G401.6 (cell line): ENCODE data around the gene ZNF438.

ENCODE experiments used
- FAIRE-seq: peaks from 2 replicates; lab custom pipeline; 2012; peaks lifted over from hg19 to GRCh38; lab: Jason Lieb, UNC

ZNF438 gene

DNA sequence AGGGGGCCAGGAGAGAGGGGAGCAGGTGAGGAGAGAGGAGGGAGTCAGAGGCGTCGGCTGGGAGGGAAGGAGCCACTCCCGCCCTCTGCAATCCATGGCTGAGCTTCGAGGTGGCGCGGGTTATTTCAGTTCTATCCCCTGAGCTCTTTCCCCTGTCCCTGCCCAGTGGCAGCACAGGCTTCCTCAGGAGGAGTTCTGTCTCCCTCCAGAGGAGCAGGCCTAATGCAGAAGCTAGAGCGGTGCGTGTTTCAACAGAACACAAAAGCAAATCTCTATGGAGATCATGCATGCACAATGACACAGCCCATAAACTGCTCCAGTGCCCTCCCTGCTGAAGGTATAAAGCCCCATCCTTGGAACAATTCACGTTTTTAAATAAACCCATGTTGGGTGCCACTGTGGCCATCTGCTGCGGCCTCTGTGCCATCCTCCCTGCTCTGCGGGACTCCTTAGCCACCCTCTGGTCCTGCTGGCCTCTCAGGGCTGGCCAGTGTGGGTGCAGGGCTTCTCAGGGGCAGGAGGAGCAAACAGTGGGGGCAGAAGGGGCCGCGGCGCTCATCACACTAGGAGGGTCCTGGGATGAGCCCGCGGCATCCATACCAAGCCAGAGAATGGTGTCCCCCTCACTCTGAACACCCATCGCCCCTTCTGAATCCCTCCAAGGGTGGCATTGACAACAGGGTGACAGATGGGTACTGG, 209.5 kb downstream of the ZNF438 start:
- FAIRE-seq = no peak

DNA sequence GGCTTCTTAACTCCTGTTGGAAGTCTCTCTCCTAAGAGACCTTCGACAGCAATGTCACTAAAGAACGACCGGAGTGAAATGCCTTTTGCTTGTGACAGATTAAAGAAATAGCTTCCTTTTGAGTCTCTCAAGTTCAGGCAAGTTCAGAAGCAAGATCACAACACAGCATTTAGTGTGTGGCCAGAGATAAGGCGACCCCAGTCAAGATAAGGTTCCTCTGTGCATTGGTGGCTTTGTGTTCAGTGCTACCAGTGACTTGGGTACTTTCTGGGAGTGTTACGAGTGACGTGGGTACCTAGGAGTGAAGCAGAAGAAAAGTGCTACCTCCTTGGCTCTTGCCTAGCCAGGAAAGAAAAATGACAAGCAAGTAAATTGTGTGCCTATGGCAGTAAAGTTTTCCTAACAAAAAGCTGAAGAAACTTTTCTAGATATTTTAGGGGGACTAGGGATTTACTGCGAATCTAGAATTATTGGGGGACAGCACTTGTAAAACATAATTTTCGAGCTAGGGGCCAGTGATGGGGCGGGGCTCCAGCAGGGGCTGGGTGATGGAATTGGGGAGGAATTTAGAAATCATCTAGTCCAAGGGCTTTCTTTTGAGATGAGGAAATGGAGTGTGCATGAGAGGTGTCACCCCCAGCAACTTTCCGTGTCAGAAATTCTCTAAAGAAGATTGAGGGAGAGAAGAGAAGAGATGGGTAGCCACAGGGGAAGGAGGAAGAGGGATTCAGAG, 210.2 kb downstream of the ZNF438 start:
- FAIRE-seq = no peak

DNA sequence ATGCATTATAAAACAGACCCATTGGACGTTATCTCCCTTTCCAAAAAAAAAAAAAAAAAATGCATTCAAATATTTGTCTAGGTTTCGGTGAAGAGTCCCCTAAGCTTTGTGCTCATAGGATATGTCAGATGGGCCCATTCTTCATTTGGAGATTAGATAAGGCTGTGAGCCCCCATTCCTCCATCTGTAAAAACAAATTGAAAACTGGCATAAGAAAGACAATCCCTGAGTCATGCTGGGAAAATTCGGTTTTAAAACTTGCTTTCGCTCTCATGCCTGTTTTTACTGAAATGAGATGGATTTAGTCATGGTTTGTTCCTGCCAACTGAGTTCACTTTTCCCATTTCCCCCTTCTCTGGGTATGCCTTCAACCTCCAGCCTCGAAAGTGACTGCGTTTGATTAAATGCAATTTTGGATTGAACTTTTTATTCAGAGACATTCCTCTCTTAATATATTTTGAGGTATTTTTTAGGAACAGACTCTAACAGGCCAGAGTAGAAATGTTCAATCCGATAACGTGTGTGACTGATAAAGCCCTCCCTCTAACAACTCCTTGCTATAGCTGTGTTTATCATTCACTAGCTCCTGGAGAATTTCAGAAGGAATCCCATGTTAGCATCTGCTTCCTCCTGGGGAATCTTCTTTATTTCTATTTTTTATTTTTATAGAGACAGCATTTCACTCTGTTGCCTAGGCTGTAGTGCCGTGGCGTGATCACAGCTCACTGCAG, 211.2 kb downstream of the ZNF438 start:
- no peak for FAIRE-seq

DNA sequence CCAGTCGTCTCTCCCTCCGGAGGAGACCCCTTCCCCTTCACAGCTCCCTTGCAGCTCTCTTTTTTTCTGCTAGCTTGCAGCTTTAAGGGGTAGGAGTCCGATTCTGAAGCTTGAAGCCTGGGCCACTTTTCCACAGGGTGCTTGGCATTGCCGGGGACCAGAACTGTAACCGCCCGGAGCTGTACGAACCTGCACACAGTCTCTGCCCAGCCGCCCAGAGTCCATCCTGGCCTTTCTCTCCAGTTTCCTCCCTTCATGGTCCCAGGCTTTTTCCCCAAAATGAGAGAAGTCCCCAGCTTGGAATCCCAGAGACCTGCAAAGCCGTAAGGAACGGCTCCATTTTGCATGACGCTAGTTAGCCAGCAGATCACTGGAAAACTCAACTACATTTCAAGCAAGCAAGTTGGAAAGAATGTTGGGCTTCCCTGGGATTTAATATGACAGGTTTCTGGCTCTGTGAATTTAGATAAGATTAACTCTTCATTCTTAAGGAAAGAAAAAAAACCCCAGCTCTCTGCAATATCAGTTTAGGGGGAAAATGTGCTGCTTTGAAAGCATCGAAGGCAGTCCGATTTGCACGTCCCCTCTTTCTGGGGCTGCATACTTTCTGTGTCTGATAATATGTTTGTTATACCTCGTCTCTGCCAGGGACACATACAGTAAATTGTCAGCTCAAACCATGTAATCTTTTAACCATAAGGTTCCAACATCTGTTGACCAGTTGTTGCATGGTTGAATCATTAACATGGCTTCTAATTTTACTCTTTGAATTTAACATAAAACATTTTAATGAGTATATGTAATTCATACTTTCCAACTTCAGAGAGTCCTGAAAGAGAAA, 212.1 kb downstream of the ZNF438 start:
- FAIRE-seq = no peak

DNA sequence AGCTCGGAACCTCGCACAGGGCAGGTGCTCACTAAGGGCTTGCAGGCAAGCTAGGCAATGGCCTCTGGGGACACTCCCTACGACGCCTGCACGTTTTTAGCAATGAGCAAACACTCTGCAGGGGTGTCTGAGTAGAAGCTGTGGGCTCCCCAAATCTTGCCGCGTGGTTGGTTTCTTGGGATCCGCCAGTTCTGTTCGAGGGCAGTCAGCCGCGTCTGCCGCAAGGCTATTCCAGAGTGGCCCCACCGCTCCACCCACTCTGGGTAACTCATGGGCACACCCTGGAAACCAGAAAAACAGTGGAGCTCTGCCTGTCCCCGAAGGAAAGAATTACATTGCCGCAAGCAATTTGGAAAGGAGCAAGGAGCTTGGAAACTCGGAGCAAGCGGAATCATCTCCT, 212.8 kb downstream of the ZNF438 start:
- no peak for FAIRE-seq

DNA sequence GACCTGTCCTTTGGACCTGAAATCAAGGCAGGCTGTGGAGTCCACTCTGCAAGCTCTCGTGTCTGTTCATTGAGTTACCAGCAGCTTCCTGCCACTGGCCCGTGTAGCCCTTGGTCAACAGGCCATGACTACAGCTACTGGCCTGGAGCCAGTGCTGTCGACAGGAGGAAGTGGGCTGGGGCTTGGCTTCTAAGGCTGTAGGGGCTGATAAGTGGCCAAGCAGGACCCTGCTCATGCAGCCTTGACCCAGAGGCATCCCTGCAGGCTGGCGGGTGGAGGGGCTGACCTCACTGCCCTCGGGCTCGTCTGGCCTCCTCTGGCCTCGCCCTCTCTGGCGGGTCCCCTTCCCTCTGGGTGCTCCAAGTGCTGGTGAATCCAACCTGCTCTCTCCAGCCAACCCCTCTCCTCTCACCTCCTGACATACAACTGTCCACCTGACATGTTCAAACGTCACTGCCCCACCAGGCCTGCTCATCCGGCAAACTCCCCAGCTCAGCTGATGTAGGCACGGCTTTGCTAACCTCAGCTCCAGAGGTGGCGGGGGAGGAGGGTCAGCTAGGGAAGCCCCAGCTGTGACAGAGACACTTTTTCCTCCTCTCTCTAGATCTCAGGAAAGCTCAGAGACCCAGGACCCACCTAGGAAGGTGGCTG, 213.5 kb downstream of the ZNF438 start:
- FAIRE-seq = no peak

- no peak for FAIRE-seq
These were observed 214.1 kb downstream of the ZNF438 start for GRCh38 chr10:30817541-30817940.

DNA sequence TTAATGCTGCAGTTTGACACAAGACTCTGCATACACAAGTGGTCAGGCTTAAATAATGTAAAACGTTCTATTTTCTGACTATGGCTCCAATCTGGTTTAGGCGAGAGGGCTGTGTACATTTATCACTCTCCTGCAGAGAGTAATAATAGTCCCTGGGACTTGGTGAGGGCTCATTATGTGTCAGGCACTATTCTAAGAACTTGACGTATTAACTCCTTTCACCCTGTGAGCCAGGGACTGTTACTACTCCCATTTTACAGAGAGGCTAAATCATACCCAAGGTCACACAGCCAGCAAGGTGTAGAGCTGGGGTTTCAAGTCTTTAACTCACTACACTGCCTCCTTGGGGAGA, 214.9 kb downstream of the ZNF438 start:
- FAIRE-seq = no peak

- no peak for FAIRE-seq
These were observed 215.4 kb downstream of the ZNF438 start for GRCh38 chr10:30816159-30816819.

DNA sequence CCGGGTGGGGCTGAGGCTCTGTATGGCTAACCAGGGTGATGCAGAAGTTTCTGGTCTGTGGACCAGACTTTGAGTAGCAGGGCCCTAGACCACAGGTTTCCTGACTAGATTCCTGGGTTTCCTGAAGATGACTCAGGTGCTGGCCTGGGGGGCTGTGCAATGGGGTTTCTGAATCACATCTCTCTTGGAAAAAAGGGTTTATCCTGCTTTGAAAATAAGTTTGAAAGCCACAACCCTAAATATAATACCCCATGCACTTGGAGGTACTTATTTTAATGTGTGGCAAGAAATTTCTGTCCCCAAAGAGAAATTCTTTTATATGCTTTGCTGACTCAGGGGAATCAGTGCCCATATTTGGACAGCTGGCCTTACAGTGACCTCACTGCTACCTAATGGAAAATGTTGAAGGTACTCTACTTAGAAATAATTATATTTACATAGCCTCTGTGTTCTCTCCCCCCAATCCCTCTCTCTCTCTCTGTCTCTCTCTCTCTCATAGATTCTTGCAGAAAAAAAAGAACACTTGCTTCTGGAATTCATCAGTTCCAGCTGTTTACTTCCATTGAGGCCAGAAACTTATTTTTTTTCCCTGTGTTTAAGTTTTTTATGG, 217.7 kb downstream of the ZNF438 start:
- FAIRE-seq = no peak

- FAIRE-seq = no peak
These were observed 219.4 kb downstream of the ZNF438 start for GRCh38 chr10:30812018-30812851.

GRCh38 chr10:30811276-30812017, 220.2 kb downstream of the ZNF438 start:
- no peak for FAIRE-seq

GRCh38 chr10:30810416-30810815, 221.2 kb downstream of the ZNF438 start:
- no peak for FAIRE-seq

DNA sequence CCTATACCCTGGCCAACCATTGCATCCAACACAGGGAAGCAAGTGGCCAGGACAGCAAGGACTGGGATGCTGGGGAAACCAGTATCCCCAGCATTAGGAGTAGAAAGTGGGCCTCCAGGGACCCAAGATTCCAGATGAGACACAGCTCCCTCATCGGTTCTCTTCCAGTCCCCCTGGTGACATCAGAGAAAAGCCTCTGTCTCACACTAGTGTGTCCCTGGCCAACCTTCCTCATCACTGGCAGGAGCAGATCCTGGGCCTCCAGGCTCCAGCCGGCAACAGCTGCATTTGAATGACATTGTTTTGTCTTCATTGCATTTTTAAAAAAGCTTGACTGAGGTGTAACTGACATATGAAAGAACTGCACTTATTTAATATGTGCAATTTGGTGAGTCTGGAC, 224.8 kb downstream of the ZNF438 start:
- FAIRE-seq = no peak

DNA sequence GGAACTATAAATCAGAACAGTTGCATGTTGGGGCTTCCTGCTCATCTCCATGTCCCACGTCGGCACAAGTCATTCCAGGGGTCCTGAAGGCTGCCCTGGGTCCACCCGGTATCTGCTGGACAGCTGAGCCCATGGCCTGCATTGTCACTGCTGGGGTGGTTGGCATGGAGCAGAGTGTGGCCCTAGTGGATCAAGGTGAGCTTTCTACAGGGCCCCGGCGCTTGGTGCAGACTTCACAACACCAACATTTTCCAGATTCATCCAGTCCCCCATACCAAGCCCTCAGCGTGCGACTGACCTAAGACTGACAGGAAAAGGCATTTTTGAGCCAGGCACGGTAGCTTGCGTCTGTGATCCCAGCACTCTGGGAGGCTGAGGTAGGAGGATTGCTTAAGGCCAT, 226.6 kb downstream of the ZNF438 start:
- no peak for FAIRE-seq

DNA sequence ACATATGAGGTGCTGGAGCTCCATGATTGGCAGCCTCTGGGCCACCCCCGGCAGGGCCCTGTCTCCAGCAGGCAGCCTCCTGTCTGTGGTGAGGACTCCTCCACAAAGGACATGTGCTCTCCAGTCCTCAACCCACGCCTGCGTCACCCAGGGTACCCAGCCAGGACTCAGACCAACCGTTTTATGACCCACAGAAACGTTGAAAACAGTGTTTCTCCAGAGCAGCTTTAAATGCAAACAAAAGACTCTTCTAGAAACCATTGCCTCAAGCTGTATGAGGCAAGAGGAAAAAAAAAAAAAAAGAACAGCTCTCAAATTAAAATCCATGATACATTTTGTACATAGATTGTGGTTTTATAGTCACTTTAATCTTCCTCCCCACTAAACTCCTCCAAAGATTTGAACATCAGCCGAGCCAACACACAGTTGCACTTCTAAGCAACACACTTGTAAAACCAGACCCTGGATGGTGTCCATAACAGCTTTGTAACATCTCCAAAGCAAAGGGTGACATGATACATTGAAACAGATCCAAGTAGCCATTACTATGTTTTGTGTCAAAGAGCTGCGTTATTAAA, 227.1 kb downstream of the ZNF438 start:
- no peak for FAIRE-seq

DNA sequence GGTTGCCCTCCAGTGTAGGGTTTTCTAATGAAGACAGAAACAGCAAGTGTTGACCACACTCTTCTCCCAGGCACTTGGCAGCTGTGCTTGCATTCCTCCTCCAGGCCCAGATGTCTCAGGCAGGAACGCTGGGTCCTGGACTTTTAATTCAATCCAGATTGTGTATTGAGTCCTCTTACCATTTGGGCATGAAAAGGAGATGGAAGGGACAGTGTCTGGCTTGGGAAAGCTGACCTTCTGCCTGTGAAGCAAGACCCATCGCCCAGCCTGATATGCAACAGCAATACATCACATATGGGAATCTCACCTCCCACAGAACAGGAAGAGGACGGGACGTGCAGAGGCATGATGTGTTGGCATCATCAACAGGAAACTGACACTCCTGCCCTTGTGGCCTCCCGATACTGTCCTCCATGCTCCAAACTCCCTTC, 227.8 kb downstream of the ZNF438 start:
- no peak for FAIRE-seq

DNA sequence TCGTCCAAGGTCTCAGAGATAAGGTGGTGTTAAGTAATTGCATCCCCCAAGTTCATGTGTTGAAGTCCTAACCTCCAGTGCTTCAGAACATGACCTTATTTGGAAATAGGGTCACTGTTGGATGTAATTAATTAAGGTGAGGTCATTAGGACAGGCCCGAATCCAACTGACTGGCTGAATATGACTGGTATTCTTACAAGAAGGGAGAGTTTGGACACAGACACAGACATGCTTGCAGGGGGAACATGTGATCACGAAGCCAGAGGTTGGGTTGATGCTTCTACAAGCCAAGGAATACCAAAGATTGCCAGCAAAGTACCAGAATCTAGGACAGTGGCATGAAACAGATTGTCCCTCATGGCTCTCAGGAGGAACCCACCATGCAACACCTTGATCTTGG, 228.6 kb downstream of the ZNF438 start:
- FAIRE-seq = no peak

DNA sequence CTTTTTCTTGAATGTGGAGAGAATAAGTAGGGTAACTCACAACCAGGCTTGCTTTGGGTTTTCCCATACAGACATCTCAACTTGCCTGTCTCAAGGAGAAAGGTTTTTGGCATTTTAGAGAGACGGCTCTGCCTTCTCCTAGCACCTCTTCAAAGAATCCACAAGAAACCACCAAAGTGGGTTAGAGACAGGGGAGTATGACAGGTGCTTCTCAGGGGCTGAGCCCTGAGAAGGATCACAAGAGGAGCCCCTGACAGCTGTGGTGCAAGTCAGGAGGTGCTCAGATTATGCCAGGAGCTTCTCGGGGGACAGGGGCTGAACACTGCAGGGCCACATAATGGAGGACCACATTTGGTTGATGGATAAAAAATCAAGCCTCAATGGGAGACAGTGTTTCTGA, 231.3 kb downstream of the ZNF438 start:
- FAIRE-seq = no peak
